HL-60 (cell line): ENCODE results near the gene DYNC1I1.

Source experiments
- DNase-seq, 2 experiments: peaks; one replicate each; pipeline ENCODE4 v3.0.0-alpha.2; 2010 to 2020; ENCODE audit warnings: low read depth in 1 of 2, low spot score in 1 of 2
- H3K27ac ChIP-seq: fragments of 250-450 bp; sonication (Bioruptor Pico); replicated peaks from 2 replicates; pipeline ENCODE4 v1.5.1; 2020; ENCODE audit warnings: mild to moderate bottlenecking, moderate library complexity
- H3K27me3 ChIP-seq: fragments of 250-450 bp; sonication (Bioruptor Pico); 2 replicates; pipeline ENCODE4 v1.5.1; 2021; ENCODE audit warnings: mild to moderate bottlenecking, moderate library complexity; ENCODE audit not compliant: insufficient read depth, poor library complexity, severe bottlenecking
- H3K4me3 ChIP-seq: replicated peaks from 2 replicates; pipeline ENCODE4 v1.5.1; 2011; ENCODE audit warnings: mild to moderate bottlenecking, control low read depth, low read length; ENCODE audit not compliant: insufficient read depth
- GABPA ChIP-seq: IDR thresholded peaks from 2 replicates; pipeline ENCODE4 v1.6.1; 2012; ENCODE audit warnings: low read depth
- POLR2AphosphoS5 ChIP-seq: IDR thresholded peaks from 2 replicates; pipeline ENCODE4 v1.6.1; 2012; ENCODE audit warnings: low read depth
- SPI1 ChIP-seq: IDR thresholded peaks from 2 replicates; pipeline ENCODE4 v1.6.1; 2012; ENCODE audit warnings: low read depth, mild to moderate bottlenecking, borderline replicate concordance
- TF ChIP-seq, protein P1 (sequence below): IDR thresholded peaks from one replicate; pipeline ENCODE4 v1.5.1; 2011; ENCODE audit warnings: low read length, control low read depth, inconsistent platforms; ENCODE audit not compliant: insufficient read depth
- TF ChIP-seq, protein P2 (sequence below): IDR thresholded peaks from 2 replicates; pipeline ENCODE4 v1.6.1; 2012; ENCODE audit warnings: low read depth; ENCODE audit not compliant: insufficient replicate concordance

The DYNC1I1 gene

DNA sequence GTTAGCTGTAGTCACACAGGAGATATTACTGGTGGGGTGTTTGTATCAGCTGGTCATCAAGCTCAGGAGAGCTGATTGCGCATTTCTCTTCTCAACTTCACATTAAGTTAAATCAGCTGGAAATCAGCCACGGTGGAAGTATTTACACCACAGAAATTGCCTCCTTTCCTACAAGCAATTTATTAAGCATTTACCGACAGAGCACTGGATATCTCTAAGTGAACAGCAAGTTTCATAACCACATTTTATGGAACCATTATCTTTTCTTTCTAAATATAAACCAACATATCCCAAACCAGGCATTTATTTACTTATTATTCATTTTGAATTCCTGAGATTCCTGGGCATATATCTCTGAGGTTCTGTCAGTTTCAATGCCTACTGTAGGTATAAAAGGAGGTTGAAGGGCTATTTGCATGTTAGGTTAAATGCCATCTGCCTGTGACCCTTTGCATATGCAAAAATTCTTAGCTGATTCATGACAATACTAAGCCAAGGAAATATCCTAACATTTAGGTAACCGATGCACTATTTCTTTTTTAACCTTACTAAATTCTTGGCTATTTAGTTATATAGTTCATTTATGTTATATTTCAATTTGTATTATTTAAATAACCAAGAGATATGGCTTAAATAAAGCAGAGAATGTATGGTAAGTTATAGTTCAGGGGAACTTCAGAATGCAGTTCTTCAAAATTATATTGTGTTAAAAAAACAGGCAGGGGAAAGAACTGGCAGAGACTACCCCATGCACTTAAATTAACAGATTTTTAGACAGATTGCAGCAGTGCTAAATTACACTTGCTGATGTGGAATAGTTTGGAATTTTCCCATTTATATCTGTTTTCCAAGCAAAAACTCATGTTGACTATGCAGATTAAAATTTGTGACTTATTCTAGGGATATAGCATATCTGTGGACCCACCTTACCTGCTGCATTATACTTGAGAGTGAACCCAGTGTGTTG, 56.8 kb downstream of the DYNC1I1 start:
- DNase-seq = no peak
- no peaks in the 10 kb centered on the region for H3K27me3 ChIP-seq
- no peak overlapping the region for H3K4me3 ChIP-seq
- no peak overlapping the region for H3K27ac ChIP-seq
- TF ChIP-seq, protein P1, sequence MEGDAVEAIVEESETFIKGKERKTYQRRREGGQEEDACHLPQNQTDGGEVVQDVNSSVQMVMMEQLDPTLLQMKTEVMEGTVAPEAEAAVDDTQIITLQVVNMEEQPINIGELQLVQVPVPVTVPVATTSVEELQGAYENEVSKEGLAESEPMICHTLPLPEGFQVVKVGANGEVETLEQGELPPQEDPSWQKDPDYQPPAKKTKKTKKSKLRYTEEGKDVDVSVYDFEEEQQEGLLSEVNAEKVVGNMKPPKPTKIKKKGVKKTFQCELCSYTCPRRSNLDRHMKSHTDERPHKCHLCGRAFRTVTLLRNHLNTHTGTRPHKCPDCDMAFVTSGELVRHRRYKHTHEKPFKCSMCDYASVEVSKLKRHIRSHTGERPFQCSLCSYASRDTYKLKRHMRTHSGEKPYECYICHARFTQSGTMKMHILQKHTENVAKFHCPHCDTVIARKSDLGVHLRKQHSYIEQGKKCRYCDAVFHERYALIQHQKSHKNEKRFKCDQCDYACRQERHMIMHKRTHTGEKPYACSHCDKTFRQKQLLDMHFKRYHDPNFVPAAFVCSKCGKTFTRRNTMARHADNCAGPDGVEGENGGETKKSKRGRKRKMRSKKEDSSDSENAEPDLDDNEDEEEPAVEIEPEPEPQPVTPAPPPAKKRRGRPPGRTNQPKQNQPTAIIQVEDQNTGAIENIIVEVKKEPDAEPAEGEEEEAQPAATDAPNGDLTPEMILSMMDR = no peak
- TF ChIP-seq POLR2AphosphoS5 = no peak
- no peak for TF ChIP-seq SPI1
- TF ChIP-seq, protein P2, sequence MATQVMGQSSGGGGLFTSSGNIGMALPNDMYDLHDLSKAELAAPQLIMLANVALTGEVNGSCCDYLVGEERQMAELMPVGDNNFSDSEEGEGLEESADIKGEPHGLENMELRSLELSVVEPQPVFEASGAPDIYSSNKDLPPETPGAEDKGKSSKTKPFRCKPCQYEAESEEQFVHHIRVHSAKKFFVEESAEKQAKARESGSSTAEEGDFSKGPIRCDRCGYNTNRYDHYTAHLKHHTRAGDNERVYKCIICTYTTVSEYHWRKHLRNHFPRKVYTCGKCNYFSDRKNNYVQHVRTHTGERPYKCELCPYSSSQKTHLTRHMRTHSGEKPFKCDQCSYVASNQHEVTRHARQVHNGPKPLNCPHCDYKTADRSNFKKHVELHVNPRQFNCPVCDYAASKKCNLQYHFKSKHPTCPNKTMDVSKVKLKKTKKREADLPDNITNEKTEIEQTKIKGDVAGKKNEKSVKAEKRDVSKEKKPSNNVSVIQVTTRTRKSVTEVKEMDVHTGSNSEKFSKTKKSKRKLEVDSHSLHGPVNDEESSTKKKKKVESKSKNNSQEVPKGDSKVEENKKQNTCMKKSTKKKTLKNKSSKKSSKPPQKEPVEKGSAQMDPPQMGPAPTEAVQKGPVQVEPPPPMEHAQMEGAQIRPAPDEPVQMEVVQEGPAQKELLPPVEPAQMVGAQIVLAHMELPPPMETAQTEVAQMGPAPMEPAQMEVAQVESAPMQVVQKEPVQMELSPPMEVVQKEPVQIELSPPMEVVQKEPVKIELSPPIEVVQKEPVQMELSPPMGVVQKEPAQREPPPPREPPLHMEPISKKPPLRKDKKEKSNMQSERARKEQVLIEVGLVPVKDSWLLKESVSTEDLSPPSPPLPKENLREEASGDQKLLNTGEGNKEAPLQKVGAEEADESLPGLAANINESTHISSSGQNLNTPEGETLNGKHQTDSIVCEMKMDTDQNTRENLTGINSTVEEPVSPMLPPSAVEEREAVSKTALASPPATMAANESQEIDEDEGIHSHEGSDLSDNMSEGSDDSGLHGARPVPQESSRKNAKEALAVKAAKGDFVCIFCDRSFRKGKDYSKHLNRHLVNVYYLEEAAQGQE = no peak

DNA sequence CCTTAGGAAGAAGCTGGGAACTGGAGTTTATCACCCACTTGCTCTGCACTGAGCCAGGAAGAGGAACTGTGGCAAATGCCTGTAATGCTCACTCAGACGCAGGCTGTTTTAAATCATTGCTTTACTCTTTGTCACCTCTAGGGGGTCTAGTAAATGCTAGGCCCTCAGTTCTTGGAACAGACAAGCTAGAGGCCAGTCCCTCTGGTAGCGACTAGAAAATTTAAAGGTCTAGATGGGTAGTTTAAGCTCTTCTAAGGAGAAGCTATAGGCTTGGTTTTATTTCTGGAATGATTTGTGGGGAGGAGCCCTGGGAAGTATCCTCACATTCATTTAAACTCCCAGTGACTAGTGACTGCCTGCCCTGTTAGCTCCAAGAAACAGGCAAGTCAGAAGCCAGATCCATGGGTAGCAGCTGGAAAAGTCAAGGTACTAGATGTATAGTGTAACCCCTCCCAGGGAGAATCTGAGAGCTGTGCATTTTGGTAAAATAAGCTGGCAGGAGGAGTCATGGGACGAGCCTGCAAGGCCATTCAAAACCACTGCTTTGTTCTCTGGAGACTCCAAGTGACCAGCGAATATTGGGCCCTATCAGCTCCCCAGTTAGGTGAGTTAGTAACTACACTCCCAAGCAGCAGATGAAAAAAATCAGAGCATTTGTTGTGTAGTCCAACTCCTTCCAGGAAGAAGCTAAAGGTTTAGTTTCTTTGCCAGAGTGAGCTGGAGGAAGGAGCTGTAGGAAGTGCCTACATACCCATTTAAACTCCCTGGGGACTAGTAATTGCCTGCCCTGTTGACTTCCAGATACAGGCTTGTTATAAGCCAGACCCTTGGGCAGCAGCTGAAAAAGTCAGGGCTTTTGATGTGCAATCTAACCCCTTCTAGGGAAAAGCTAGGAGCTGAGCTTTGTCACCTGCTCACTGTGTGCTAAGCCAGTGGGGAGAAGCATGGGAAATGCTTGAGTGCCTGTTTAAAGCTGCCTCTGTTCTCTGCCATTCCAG, 68.9 kb downstream of the DYNC1I1 start:
- Histone ChIP-seq H3K27me3 (no peaks in the 10 kb centered on the region), H3K4me3 (no peak overlapping the region), H3K27ac (no peak overlapping the region)
- DNase-seq = peak; percentile 6 to 14
- peak; percentile 57; the same call in 1 of the 2 replicates for TF ChIP-seq SPI1
- TF ChIP-seq, protein P2 = no peak
- TF ChIP-seq POLR2AphosphoS5 = no peak
- TF ChIP-seq, protein P1 = peak; percentile 30
- TF ChIP-seq GABPA = no peak

DNA sequence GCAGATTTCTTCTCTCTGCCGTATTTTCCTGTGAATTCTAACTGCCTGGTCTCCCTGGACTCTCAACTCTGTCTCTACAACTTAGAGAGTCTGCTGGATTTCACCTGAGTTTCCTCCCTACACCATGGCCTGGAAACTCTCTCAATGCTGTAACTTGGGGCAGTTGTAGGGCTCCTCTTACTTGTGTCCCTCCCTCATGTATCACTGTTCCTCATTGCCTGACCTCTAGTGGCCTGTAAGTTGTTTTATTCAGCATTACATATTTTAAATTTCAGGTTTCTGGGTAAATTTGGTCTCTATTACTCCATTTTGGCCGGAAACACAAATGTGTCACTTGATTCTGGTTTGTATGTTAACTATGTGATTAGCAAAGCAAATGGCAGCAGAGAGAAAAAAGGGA, 70.9 kb downstream of the DYNC1I1 start:
- TF ChIP-seq SPI1 = no peak
- no peak for TF ChIP-seq GABPA
- TF ChIP-seq, protein P2 = no peak
- TF ChIP-seq, protein P1 = no peak
- no peak for TF ChIP-seq POLR2AphosphoS5
- H3K27me3 ChIP-seq = no peaks in the 10 kb centered on the region
- no peak overlapping the region for H3K4me3 ChIP-seq
- no peak for DNase-seq
- no peak overlapping the region for H3K27ac ChIP-seq
